GM18511 (cell line): ENCODE results near the gene BLVRA.
A peak's percentile ranks its signal among the peaks of the same experiment; 100 is the strongest.
"Not testable (repeated sequence)": the region's sequence is repeated elsewhere in the genome, so short reads cannot be mapped to it uniquely, and the experiment has no call there.

ENCODE experiments used
- ATAC-seq: cut with Tn5 transposase; IDR thresholded peaks from one replicate; pipeline ENCODE4 v1.9.1; 2021; ENCODE audit warnings: mild to moderate bottlenecking, moderate library complexity; ENCODE audit not compliant: unreplicated experiment

BLVRA gene

DNA sequence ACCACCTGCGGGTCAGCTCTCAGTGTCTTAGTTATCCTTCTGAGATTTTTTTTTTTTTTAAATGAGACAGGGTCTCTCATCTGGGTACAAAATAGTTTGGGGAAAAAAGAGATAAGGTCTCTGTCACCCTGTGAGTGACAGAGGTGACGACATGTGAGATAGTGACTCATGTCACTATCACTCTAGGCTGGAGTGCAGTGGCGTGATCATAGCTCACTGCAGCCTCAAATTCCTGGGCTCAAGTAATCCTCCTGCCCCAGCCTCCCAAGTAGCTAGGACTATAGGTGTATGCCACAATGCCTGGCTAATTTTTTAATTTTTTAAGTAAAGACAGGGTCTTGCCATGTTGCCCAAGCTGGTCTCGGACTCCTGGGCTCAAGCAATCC is 10.4 kb downstream of the BLVRA start:
- ATAC-seq: no peak

DNA sequence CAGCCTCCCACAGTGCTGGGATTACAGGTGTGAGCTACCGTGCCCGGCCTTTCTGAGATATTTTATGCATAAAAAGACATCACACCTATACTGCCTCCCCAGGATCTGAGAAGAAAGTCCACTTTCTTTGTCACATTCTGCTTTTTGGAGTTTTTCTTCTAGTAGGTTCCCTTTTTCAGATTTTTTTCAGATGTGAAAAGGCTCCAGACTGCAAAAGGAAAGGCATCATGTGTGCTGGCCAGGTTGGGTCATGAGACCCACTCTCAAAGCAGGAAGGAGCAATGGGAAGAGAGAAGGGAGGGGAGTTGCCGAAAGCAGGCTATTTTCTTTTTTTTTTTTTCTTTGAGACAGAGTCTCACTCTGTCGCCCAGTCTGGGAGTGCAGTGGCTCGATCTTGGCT is 10.8 kb downstream of the BLVRA start:
- no peak for ATAC-seq

- no peak for ATAC-seq
These were observed 11.4 kb downstream of the BLVRA start for GRCh38 chr7:43769791-43770465.

DNA sequence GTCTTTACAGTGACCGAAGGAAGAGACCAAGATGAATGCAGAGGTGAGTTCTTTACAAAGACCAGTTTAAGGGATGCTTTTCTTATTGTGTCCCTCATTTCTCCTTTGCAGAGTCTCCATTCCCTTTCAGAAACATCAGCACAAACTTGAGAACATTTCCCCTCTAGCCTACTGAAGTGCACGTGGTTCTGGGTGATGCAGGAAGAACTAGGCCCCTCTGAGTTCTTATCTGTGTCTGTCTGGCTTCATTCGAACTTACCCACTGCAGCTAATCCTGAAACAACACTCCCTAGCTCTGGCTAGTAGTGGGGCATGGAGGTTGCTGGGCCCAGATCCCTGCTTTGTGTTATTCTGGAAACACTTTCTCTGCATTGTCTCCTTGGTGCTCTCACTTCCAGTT is 12.6 kb downstream of the BLVRA start:
- ATAC-seq: no peak

- no peak for ATAC-seq
These were observed 13.1 kb downstream of the BLVRA start for GRCh38 chr7:43771573-43771972.

GRCh38 chr7:43773268-43773667 is 14.8 kb downstream of the BLVRA start:
- ATAC-seq: not testable (repeated sequence)

- not testable (repeated sequence) for ATAC-seq
These were observed 16.8 kb downstream of the BLVRA start for GRCh38 chr7:43775255-43775654.

- not testable (repeated sequence) for ATAC-seq
These were observed 20.0 kb downstream of the BLVRA start for GRCh38 chr7:43778293-43779044.

- ATAC-seq: no peak
These were observed 20.7 kb downstream of the BLVRA start for GRCh38 chr7:43779045-43779812.

GRCh38 chr7:43781726-43782607 is 23.5 kb downstream of the BLVRA start:
- ATAC-seq: no peak

GRCh38 chr7:43782768-43783555 is 24.5 kb downstream of the BLVRA start:
- no peak for ATAC-seq

- peak; percentile 21 for ATAC-seq
These were observed 25.6 kb downstream of the BLVRA start for GRCh38 chr7:43784030-43784584.

DNA sequence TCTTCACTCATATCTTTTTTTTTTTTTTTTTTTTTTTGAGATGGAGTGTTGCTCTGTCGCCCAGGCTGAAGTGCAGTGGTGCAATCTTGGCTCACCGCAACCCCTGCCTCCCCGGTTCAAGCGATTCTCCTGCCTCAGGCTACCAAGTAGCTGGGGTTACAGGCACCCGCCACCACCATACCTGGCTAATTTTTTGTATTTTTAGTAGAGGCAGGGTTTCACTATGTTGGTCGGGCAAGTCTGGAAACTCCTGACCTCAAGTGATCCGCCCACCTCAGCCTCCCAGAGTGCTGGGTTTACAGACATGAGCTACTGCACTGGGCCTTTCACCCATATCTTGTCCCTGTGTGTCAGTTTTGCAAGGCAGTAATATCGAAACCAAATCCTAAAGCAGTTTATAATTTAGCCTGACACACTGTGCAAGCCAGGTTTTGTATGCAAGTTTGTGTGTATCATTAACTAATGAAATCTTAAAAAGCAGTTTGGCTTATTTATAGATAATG is 26.2 kb downstream of the BLVRA start:
- peak; percentile 96 for ATAC-seq

- ATAC-seq: no peak
These were observed 26.9 kb downstream of the BLVRA start for GRCh38 chr7:43785420-43785819.

DNA sequence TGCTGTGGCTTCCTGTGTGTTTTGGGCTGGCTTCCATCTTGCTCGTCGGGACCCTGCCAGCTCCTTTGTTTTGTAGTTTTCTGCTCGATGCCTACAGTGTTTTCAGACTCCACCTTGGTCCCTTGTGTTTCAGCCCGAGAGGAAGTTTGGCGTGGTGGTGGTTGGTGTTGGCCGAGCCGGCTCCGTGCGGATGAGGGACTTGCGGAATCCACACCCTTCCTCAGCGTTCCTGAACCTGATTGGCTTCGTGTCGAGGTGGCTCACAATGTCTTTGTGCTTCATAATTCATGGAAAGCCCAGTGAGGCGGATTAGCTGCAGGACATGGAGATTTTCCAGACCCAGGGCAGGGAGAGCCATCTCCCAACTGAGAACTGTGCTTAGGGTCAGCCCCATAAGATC is 29.3 kb downstream of the BLVRA start:
- no peak for ATAC-seq

GRCh38 chr7:43790006-43790405 is 31.5 kb downstream of the BLVRA start:
- ATAC-seq: no peak

GRCh38 chr7:43790834-43791233 is 32.4 kb downstream of the BLVRA start:
- ATAC-seq: no peak

GRCh38 chr7:43791665-43792064 is 33.2 kb downstream of the BLVRA start:
- ATAC-seq: no peak

DNA sequence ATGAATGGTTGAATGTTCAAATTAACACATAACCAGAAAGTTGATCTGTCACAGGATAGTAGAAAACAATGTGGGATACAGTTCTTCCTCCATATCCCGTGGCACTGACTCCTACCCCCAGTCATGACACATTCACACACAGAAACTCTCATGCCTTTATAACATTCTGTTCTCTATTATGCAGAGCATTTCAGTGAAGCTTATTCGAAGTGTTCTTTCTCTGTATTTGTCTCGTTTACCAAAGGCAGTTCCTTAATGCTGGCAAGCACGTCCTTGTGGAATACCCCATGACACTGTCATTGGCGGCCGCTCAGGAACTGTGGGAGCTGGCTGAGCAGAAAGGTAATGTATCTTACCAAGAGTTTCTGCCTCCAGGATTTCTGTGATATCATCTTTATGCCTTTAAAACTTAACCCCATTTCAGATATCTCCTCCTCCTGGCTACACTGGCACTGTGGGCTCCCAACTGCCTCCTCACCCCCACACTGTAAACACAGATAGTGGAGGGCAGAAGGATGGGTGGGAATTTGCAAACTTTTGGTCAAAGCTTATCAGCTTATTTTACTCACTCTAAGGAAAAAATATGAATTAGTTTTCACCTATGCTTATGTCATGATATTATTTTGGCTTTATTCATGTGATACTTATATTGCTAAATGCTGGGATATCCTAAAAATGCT is 34.1 kb downstream of the BLVRA start:
- no peak for ATAC-seq
